HepG2 (cell line): ENCODE data around the gene NEK9. TPM values are rescaled to one million over a fixed set of nuclear protein-coding genes. Genes with fewer than 3 reads are reported as not detected.
A peak's percentile ranks its signal among the peaks of the same experiment; 100 is the strongest.

ENCODE experiments used
- ETV5 ChIP-seq: IDR thresholded peaks from 2 replicates; pipeline ENCODE4 v1.6.1; 2018; ENCODE audit warnings: missing biosample characterization, missing genetic modification reagents, inconsistent platforms, borderline replicate concordance
- FOXK1 ChIP-seq: sonication (generic); formaldehyde crosslinking; IDR thresholded peaks from 2 replicates; pipeline ENCODE4 v1.4.0; 2020; ENCODE audit warnings: low read depth, missing genetic modification reagents, borderline replicate concordance
- FOXO1 ChIP-seq: sonication (generic); formaldehyde crosslinking; IDR thresholded peaks from 2 replicates; pipeline ENCODE4 v1.4.0; 2020; ENCODE audit warnings: missing genetic modification reagents
- HCFC1 ChIP-seq: fragments of 150-350 bp; IDR thresholded peaks from 2 replicates; pipeline ENCODE4 v1.6.1; 2014; ENCODE audit warnings: low read depth, low read length
- KLF15 ChIP-seq: sonication (generic); formaldehyde crosslinking; IDR thresholded peaks from 2 replicates; pipeline ENCODE4 v1.8.1; 2023; ENCODE audit warnings: borderline replicate concordance, mild to moderate bottlenecking, inconsistent platforms, missing genetic modification reagents, mixed read lengths
- POLR2A ChIP-seq, 2 experiments: IDR thresholded peaks; 2 replicates each; pipeline ENCODE4 v1.6.1; 2011; ENCODE audit warnings: low read depth in 2 of 2, low read length in 2 of 2, mild to moderate bottlenecking in 1 of 2, moderate library complexity in 1 of 2; ENCODE audit not compliant: insufficient read depth in 1 of 2
- SNAPC2 ChIP-seq: sonication (generic); formaldehyde crosslinking; IDR thresholded peaks from 2 replicates; pipeline ENCODE4 v1.8.1; 2022; ENCODE audit warnings: mild to moderate bottlenecking, missing genetic modification reagents
- TERF1 ChIP-seq: sonication (generic); formaldehyde crosslinking; IDR thresholded peaks from 2 replicates; pipeline ENCODE4 v1.8.0; 2022; ENCODE audit warnings: mild to moderate bottlenecking, missing genetic modification reagents, moderate library complexity
- ZBTB21 ChIP-seq: sonication (generic); formaldehyde crosslinking; IDR thresholded peaks from 2 replicates; pipeline ENCODE4 v1.4.0; 2020; ENCODE audit warnings: missing genetic modification reagents
- ZBTB3 ChIP-seq: sonication (generic); formaldehyde crosslinking; IDR thresholded peaks from 2 replicates; pipeline ENCODE4 v1.4.0; 2020; ENCODE audit warnings: low read depth, mild to moderate bottlenecking, moderate library complexity, missing genetic modification reagents, borderline replicate concordance
- ZNF430 ChIP-seq: sonication (generic); formaldehyde crosslinking; IDR thresholded peaks from 2 replicates; pipeline ENCODE4 v1.9.0; 2021; ENCODE audit warnings: mild to moderate bottlenecking, missing genetic modification reagents
- ZNF75D ChIP-seq: sonication (generic); formaldehyde crosslinking; IDR thresholded peaks from 2 replicates; pipeline ENCODE4 v1.8.1; 2023; ENCODE audit warnings: missing genetic modification reagents, mild to moderate bottlenecking, borderline replicate concordance
- ZNF781 ChIP-seq: sonication (generic); formaldehyde crosslinking; IDR thresholded peaks from 2 replicates; pipeline ENCODE4 v1.5.1; 2020; ENCODE audit warnings: borderline replicate concordance, mild to moderate bottlenecking, missing genetic modification reagents; ENCODE audit errors: not compliant biosample characterization
- ZXDC ChIP-seq: sonication (generic); formaldehyde crosslinking; IDR thresholded peaks from 2 replicates; pipeline ENCODE4 v1.5.0; 2020; ENCODE audit warnings: mild to moderate bottlenecking, missing genetic modification reagents
- polyA plus RNA-seq, 8 experiments: library from polyadenylated mRNA; depleted of rRNA in 3 of 8; stranded (reverse) in 7 of 8; unstranded in 1 of 8; fragments of >200 nt; fragmentation: Illumina TruSeq in 4 of 8; extraction: Trizol in 4 of 8; gene quantifications; 2 replicates each; pipeline versions ENCODE4 v1.2.1 to v1.2.3, GENCODE V29; 2011 to 2016; ENCODE audit warnings: low read depth in 4 of 8, missing spikeins in 1 of 8, mixed read lengths in 1 of 8; ENCODE audit not compliant: insufficient read depth in 1 of 8
- total RNA-seq, 5 experiments: library from RNA; depleted of rRNA; stranded (reverse); fragments of >200 nt; fragmentation: Illumina TruSeq; extraction: Trizol; gene quantifications; 2 replicates each; pipeline ENCODE4 v1.2.3, GENCODE V29; 2016; ENCODE audit warnings: low read depth in 1 of 5
- TF ChIP-seq, protein P1 (sequence below): sonication (generic); formaldehyde crosslinking; IDR thresholded peaks from 2 replicates; pipeline ENCODE4 v1.9.0; 2021; ENCODE audit warnings: missing genetic modification reagents, borderline replicate concordance
- TF ChIP-seq, protein P2 (sequence below): sonication (generic); formaldehyde crosslinking; IDR thresholded peaks from 2 replicates; pipeline ENCODE4 v1.4.0; 2020; ENCODE audit warnings: missing genetic modification reagents, borderline replicate concordance
- TF ChIP-seq, protein P3 (sequence below): sonication (generic); formaldehyde crosslinking; IDR thresholded peaks from 2 replicates; pipeline ENCODE4 v1.8.1; 2023; ENCODE audit warnings: mild to moderate bottlenecking, missing genetic modification reagents

NEK9 gene
- total and polyA plus RNA-seq, 2 of the 13 experiments (the other 11 are each of a cell fraction or from before 2014, with no cell fraction given) = 16.5 to 27.3 TPM

- TF ChIP-seq TERF1 (CRISPR knock-in tag) (no peak), ETV5 (peak; percentile 43; the same call in 1 of the 2 replicates), FOXO1 (CRISPR knock-in tag) (peak; percentile 67), ZBTB21 (CRISPR knock-in tag) (no peak; the same call in none of the 2 replicates), ZNF75D (CRISPR knock-in tag) (no peak), ZNF781 (CRISPR knock-in tag) (peak; percentile 42), KLF15 (no peak), POLR2A (IDR thresholded peaks at IDR 0.05; ENCODE audit: insufficient read depth in 1 of 2, low read depth in 2 of 2, low read length in 2 of 2) (peak; percentile 90 to 93), ZBTB3 (CRISPR knock-in tag) (peak; percentile 27; the same call in 1 of the 2 replicates), ZXDC (CRISPR knock-in tag) (peak; percentile 89), ZNF430 (CRISPR knock-in tag) (peak; percentile 96), FOXK1 (peak; percentile 90; the same call in 1 of the 2 replicates), SNAPC2 (no peak; the same call in 1 of the 2 replicates), HCFC1 (peak; percentile 41; the same call in 1 of the 2 replicates)
- TF ChIP-seq, protein P1, sequence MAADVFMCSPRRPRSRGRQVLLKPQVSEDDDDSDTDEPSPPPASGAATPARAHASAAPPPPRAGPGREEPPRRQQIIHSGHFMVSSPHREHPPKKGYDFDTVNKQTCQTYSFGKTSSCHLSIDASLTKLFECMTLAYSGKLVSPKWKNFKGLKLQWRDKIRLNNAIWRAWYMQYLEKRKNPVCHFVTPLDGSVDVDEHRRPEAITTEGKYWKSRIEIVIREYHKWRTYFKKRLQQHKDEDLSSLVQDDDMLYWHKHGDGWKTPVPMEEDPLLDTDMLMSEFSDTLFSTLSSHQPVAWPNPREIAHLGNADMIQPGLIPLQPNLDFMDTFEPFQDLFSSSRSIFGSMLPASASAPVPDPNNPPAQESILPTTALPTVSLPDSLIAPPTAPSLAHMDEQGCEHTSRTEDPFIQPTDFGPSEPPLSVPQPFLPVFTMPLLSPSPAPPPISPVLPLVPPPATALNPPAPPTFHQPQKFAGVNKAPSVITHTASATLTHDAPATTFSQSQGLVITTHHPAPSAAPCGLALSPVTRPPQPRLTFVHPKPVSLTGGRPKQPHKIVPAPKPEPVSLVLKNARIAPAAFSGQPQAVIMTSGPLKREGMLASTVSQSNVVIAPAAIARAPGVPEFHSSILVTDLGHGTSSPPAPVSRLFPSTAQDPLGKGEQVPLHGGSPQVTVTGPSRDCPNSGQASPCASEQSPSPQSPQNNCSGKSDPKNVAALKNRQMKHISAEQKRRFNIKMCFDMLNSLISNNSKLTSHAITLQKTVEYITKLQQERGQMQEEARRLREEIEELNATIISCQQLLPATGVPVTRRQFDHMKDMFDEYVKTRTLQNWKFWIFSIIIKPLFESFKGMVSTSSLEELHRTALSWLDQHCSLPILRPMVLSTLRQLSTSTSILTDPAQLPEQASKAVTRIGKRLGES = 0 out of 2 replicates have a peak, but pooled peaks have one; percentile 27
- TF ChIP-seq, protein P2, sequence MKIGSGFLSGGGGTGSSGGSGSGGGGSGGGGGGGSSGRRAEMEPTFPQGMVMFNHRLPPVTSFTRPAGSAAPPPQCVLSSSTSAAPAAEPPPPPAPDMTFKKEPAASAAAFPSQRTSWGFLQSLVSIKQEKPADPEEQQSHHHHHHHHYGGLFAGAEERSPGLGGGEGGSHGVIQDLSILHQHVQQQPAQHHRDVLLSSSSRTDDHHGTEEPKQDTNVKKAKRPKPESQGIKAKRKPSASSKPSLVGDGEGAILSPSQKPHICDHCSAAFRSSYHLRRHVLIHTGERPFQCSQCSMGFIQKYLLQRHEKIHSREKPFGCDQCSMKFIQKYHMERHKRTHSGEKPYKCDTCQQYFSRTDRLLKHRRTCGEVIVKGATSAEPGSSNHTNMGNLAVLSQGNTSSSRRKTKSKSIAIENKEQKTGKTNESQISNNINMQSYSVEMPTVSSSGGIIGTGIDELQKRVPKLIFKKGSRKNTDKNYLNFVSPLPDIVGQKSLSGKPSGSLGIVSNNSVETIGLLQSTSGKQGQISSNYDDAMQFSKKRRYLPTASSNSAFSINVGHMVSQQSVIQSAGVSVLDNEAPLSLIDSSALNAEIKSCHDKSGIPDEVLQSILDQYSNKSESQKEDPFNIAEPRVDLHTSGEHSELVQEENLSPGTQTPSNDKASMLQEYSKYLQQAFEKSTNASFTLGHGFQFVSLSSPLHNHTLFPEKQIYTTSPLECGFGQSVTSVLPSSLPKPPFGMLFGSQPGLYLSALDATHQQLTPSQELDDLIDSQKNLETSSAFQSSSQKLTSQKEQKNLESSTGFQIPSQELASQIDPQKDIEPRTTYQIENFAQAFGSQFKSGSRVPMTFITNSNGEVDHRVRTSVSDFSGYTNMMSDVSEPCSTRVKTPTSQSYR (CRISPR knock-in tag) = 0 out of 2 replicates have a peak, but pooled peaks have one; percentile 32
- TF ChIP-seq, protein P3, sequence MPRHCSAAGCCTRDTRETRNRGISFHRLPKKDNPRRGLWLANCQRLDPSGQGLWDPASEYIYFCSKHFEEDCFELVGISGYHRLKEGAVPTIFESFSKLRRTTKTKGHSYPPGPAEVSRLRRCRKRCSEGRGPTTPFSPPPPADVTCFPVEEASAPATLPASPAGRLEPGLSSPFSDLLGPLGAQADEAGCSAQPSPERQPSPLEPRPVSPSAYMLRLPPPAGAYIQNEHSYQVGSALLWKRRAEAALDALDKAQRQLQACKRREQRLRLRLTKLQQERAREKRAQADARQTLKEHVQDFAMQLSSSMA = no peak
Observed at GRCh38 chr14:75126679-75127473, at the start of gene NEK9 (continued).
